Liver (tissue), 9 donors: Measurements from ENCODE around the gene IFRD2. TPM values are rescaled to one million over a fixed set of nuclear protein-coding genes. Genes with fewer than 3 reads are reported as not detected.

Experiments
- DNase-seq: peaks from one replicate; pipeline ENCODE4 v3.0.0-alpha.2; 2017; ENCODE audit warnings: low spot score
- H3K27ac ChIP-seq, 2 donors: one replicate each; pipeline ENCODE4 v1.7.0; 2013; ENCODE audit warnings: inconsistent platforms in 2 of 2, low read length in 2 of 2, control low read depth in 1 of 2, low read depth in 1 of 2, mild to moderate bottlenecking in 1 of 2
- H3K27me3 ChIP-seq, 4 donors: one replicate each; pipeline versions ENCODE4 v1.6.1 to v1.7.0; 2013; ENCODE audit warnings: low read length in 3 of 4, inconsistent platforms in 1 of 4, mild to moderate bottlenecking in 1 of 4, moderate library complexity in 1 of 4; ENCODE audit not compliant: control insufficient read depth in 4 of 4, insufficient read depth in 4 of 4
- H3K36me3 ChIP-seq, 4 donors: one replicate each; pipeline versions ENCODE4 v1.6.1 to v1.7.0; 2013; ENCODE audit warnings: low read length in 3 of 4, mild to moderate bottlenecking in 3 of 4, low read depth in 1 of 4, moderate library complexity in 1 of 4; ENCODE audit not compliant: control insufficient read depth in 4 of 4, insufficient read depth in 3 of 4
- H3K4me1 ChIP-seq, 4 donors: one replicate each; pipeline versions ENCODE4 v1.6.1 to v1.7.0; 2013; ENCODE audit warnings: low read length in 3 of 4, mild to moderate bottlenecking in 3 of 4, moderate library complexity in 1 of 4; ENCODE audit not compliant: control insufficient read depth in 4 of 4, insufficient read depth in 4 of 4
- H3K4me3 ChIP-seq, 3 donors: one replicate each; pipeline versions ENCODE4 v1.6.1 to v1.7.0; 2013; ENCODE audit warnings: low read length in 3 of 3, control low read depth in 1 of 3, low read depth in 1 of 3, mild to moderate bottlenecking in 1 of 3
- H3K9ac ChIP-seq, 2 donors: one replicate each; pipeline ENCODE4 v1.7.0; 2013; ENCODE audit warnings: low read length in 2 of 2, mild to moderate bottlenecking in 2 of 2, moderate library complexity in 2 of 2, control low read depth in 1 of 2, low read depth in 1 of 2
- H3K9me3 ChIP-seq, 4 donors: one replicate each; pipeline versions ENCODE4 v1.6.1 to v1.7.0; 2013; ENCODE audit warnings: low read length in 3 of 4; ENCODE audit not compliant: control insufficient read depth in 4 of 4
- ATF3 ChIP-seq: IDR thresholded peaks from 2 replicates; pipeline ENCODE4 v1.6.1; 2016; ENCODE audit warnings: antibody characterized with exemption
- CTCF ChIP-seq: fragments of 150-350 bp; IDR thresholded peaks from 2 replicates; pipeline ENCODE4 v1.5.1; 2017; ENCODE audit warnings: improper control_type of control experiment, low read depth, low read length; ENCODE audit not compliant: missing input control
- EGR1 ChIP-seq, 2 donors: IDR thresholded peaks; 2 replicates each; pipeline ENCODE4 v1.6.1; 2016 to 2018; ENCODE audit warnings: antibody characterized with exemption in 2 of 2, low read depth in 2 of 2
- FOXA1 ChIP-seq: IDR thresholded peaks from 2 replicates; pipeline ENCODE4 v1.6.1; 2016; ENCODE audit warnings: antibody characterized with exemption
- FOXA2 ChIP-seq: IDR thresholded peaks from 2 replicates; pipeline ENCODE4 v1.6.1; 2016; ENCODE audit warnings: antibody characterized with exemption
- GABPA ChIP-seq, 2 donors: IDR thresholded peaks in 1 of 2; conservative IDR thresholded peaks in 1 of 2; 2 replicates each; pipeline ENCODE4 v1.6.1; 2016; ENCODE audit warnings: antibody characterized with exemption in 2 of 2, mild to moderate bottlenecking in 1 of 2, moderate library complexity in 1 of 2
- HNF4A ChIP-seq, 2 donors: conservative IDR thresholded peaks; 2 replicates each; pipeline ENCODE4 v1.6.1; 2016; ENCODE audit warnings: antibody characterized with exemption in 2 of 2, mild to moderate bottlenecking in 2 of 2
- HNF4G ChIP-seq: IDR thresholded peaks from 2 replicates; pipeline ENCODE4 v1.6.1; 2016; ENCODE audit warnings: antibody characterized with exemption
- JUND ChIP-seq, 2 donors: IDR thresholded peaks; 2 replicates each; pipeline ENCODE4 v1.6.1; 2016; ENCODE audit warnings: antibody characterized with exemption in 2 of 2
- MAX ChIP-seq: IDR thresholded peaks from 2 replicates; pipeline ENCODE4 v1.6.1; 2016; ENCODE audit warnings: antibody characterized with exemption
- NR2F2 ChIP-seq: IDR thresholded peaks from 2 replicates; pipeline ENCODE4 v1.6.1; 2016; ENCODE audit warnings: antibody characterized with exemption
- RAD21 ChIP-seq, 2 donors: IDR thresholded peaks; 2 replicates each; pipeline ENCODE4 v1.6.1; 2016; ENCODE audit warnings: antibody characterized with exemption in 2 of 2, mild to moderate bottlenecking in 2 of 2
- REST ChIP-seq: IDR thresholded peaks from 2 replicates; pipeline ENCODE4 v1.6.1; 2016; ENCODE audit warnings: antibody characterized with exemption, mild to moderate bottlenecking
- RXRA ChIP-seq, 2 donors: IDR thresholded peaks; 2 replicates each; pipeline ENCODE4 v1.6.1; 2017 to 2018; ENCODE audit warnings: antibody characterized with exemption in 2 of 2, mild to moderate bottlenecking in 1 of 2
- SP1 ChIP-seq: IDR thresholded peaks from 2 replicates; pipeline ENCODE4 v1.6.1; 2018; ENCODE audit warnings: antibody characterized with exemption, mild to moderate bottlenecking
- TAF1 ChIP-seq: conservative IDR thresholded peaks from 2 replicates; pipeline ENCODE4 v1.6.1; 2016; ENCODE audit warnings: antibody characterized with exemption, mild to moderate bottlenecking
- YY1 ChIP-seq: IDR thresholded peaks from 2 replicates; pipeline ENCODE4 v1.6.1; 2016; ENCODE audit warnings: antibody characterized with exemption, mild to moderate bottlenecking
- WGBS: extraction: QIAGEN DNeasy Blood & Tissue Kit; methylation state at CpG from one replicate; pipeline ENCODE4 v1.1.7; 2013; 5-methylcytosine and 5-hydroxymethylcytosine counted together
- polyA plus RNA-seq, 2 donors: library from polyadenylated mRNA; stranded (reverse) in 1 of 2; unstranded in 1 of 2; fragments of 200-250 nt in 1 of 2; fragments of >200 nt in 1 of 2; fragmentation: Nextera tagmentation in 1 of 2; extraction: Ambion mirVana in 1 of 2; gene quantifications; one replicate each; pipeline versions ENCODE4 v1.2.1 to v1.2.3, GENCODE V29; 2013 to 2015
- total RNA-seq, 2 donors: library from RNA; depleted of rRNA; stranded (reverse); fragments of >200 nt; gene quantifications; one replicate each; pipeline ENCODE4 v1.2.3, GENCODE V29; 2014
- TF ChIP-seq, protein P1 (sequence below): IDR thresholded peaks from 2 replicates; pipeline ENCODE4 v1.6.1; 2016; ENCODE audit warnings: antibody characterized with exemption
- donor health status: healthy.
- donor health status: healthy.
- donor health status: healthy.
- donor health status: healthy.
- donor health status: healthy.

The IFRD2 gene
- total and polyA plus RNA-seq, 4 donors = 55.7 to 91.2 (median 63.2) TPM

GRCh38 chr3:50249457-50249856 is 42.8 kb downstream of the IFRD2 start:
- H3K4me1 ChIP-seq = peaks cover 11 to 75% (median 57%) of the 10 kb centered on the region in 4 donors
- TF ChIP-seq HNF4A (conservative IDR thresholded peaks at IDR 0.05) = no peak
- no peak for TF ChIP-seq FOXA2
- no peak for TF ChIP-seq ATF3
- no peak for TF ChIP-seq EGR1 (IDR thresholded peaks at IDR 0.05; ENCODE audit: low read depth in 2 of 2)
- TF ChIP-seq TAF1 = no peak
- TF ChIP-seq FOXA1 = no peak
- no peak for TF ChIP-seq JUND (IDR thresholded peaks at IDR 0.05)
- TF ChIP-seq, protein P1, sequence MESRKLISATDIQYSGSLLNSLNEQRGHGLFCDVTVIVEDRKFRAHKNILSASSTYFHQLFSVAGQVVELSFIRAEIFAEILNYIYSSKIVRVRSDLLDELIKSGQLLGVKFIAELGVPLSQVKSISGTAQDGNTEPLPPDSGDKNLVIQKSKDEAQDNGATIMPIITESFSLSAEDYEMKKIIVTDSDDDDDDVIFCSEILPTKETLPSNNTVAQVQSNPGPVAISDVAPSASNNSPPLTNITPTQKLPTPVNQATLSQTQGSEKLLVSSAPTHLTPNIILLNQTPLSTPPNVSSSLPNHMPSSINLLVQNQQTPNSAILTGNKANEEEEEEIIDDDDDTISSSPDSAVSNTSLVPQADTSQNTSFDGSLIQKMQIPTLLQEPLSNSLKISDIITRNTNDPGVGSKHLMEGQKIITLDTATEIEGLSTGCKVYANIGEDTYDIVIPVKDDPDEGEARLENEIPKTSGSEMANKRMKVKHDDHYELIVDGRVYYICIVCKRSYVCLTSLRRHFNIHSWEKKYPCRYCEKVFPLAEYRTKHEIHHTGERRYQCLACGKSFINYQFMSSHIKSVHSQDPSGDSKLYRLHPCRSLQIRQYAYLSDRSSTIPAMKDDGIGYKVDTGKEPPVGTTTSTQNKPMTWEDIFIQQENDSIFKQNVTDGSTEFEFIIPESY = no peak
- no peak for TF ChIP-seq CTCF
- TF ChIP-seq REST = no peak
- TF ChIP-seq MAX = no peak
- TF ChIP-seq RAD21 (IDR thresholded peaks at IDR 0.05) = no peak
- TF ChIP-seq NR2F2 = no peak
- no peak for TF ChIP-seq GABPA (IDR thresholded peaks at IDR 0.05 in 1 of 2, conservative IDR thresholded peaks at IDR 0.05 in 1 of 2)
- no peak for TF ChIP-seq YY1
- TF ChIP-seq HNF4G = no peak
- no peak for TF ChIP-seq SP1
- no peak for TF ChIP-seq RXRA (IDR thresholded peaks at IDR 0.05)
- H3K4me3 ChIP-seq = no peak overlapping the region
- H3K27ac ChIP-seq = peak overlapping the region; percentile 11 to 15
- no peak for DNase-seq
- no peaks in the 10 kb centered on the region for H3K9me3 ChIP-seq
- no peak overlapping the region for H3K9ac ChIP-seq
- H3K27me3 ChIP-seq = no peaks in the 10 kb centered on the region
- H3K36me3 ChIP-seq = peaks cover 0 to 9% (median 5%) of the 10 kb centered on the region in 4 donors
- WGBS = 87% methylated on average over 5 of the region's 5 CpGs
